HK-2 (cell line): ENCODE measurements around the gene FGGY.

ENCODE experiments used
- DNase-seq: peaks from one replicate; pipeline ENCODE4 v3.0.0-alpha.2; 2018; ENCODE audit not compliant: unreplicated experiment

Gene FGGY

DNA sequence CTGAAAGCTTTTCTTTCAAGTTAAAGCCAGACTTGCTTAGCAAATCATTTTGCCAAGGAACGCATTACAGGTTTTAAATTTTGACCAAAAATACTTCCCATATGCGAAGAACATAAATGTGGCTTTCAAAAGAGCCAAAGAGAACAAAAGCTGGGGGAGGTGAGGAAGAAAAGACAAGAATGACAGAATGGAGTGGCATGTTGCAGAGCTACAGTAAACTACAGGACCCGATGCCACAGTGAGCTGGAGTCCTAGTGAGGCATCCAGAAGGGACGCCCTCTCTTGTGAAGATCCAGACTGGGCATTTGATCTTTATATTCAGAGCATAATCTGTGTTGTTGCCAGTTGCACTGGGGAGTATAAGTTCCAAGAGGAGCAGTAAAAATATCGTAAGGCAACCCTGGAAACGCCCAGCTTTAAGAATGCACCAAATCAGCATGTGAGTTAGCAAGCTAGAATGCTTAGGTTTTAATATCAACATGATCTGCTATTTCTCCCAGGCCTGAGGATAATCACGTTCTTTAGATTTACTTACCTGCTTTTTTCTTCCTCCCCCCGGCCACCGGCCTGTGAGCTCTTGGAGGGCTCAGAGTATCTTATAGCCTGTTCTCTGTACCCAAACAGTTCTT, 469.4 kb downstream of the FGGY start:
- no peak for DNase-seq

GRCh38 chr1:59767119-59767518, 470.2 kb downstream of the FGGY start:
- no peak for DNase-seq

- DNase-seq = no peak
These were observed 472.2 kb downstream of the FGGY start for GRCh38 chr1:59768792-59769735.

GRCh38 chr1:59769736-59770095, 472.8 kb downstream of the FGGY start:
- no peak for DNase-seq

DNA sequence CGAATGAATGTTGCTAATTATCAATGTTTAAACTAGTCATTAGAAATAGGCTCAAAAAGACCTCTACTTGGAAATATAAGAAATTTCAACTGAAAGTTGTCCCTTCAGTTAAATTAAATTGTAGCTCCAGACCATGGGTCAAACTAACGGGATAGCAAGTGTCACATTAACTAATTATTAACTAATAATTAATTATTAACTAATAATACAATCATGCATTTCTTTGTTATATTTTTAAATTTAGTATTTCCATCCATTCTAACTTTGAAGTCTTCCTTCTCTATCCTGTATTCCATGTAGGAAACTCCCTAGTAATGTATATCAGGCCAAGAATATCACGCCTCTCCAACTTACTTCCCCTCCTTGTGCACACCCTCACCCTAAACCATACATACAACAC, 474.5 kb downstream of the FGGY start:
- no peak for DNase-seq

GRCh38 chr1:59775480-59775879, 478.6 kb downstream of the FGGY start:
- no peak for DNase-seq

GRCh38 chr1:59776960-59777852, 480.3 kb downstream of the FGGY start:
- no peak for DNase-seq

GRCh38 chr1:59779949-59780348, 483.1 kb downstream of the FGGY start:
- no peak for DNase-seq

DNA sequence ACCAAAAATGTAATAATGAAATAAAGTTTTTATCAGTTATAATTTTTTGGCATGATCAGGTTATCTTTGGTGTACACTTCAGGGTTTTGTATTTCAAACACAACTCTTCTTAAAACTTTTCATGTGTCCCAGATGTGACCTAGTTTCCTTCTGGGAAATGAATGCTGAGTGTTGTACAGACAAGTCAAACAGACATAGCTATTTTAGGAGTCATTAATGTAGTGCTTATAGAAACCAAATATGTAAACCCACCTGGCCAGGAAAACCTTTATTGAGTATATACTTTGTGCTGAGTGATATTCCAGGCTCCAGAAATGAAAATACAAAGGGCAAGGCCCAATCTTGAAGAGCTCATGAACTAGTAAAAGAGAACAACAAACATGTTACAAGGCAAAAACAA, 491.9 kb downstream of the FGGY start:
- no peak for DNase-seq

- DNase-seq = no peak
These were observed 501.7 kb downstream of the FGGY start for GRCh38 chr1:59798600-59798999.

DNA sequence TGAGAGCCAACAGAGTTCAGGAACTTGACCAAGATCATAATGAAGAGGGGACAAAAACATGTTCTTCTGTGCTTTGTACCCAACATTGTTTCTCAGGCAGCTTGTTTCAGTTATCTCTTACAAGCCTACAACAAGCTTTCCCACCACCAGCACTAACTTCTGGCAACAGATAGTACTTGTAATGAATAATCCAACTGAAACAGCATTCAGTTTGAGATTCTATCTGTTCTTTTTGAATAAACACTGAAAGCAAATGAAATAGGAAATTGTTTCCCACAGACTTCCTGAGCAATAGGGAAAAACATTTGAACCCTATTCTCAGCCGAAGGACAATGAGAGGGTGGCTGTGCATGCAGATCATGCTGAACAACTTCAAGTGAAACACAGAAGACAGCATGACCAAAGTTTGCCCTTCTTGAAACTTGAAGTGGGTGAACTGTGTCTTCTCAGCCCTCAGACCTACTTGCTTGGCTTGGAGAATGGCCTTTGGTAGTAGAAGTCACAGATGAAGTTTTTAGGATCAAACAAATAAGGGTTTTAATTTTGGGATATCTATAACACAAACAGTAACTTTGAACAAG, 506.7 kb downstream of the FGGY start:
- DNase-seq = no peak

GRCh38 chr1:59804301-59804700, 507.4 kb downstream of the FGGY start:
- DNase-seq = no peak

GRCh38 chr1:59805554-59805953, 508.7 kb downstream of the FGGY start:
- DNase-seq = no peak
